SK-N-MC (cell line): Measurements from ENCODE around the gene CAMTA2.
A peak's percentile ranks its signal among the peaks of the same experiment; 100 is the strongest.

Experiments
- DNase-seq: peaks from one replicate; pipeline ENCODE4 v3.0.0-alpha.2; 2011; ENCODE audit warnings: low read depth, low spot score
- H3K27ac ChIP-seq: fragments of 200-600 bp; sonication (generic); 2 replicates; pipeline ENCODE4 v1.5.1; 2016; ENCODE audit warnings: mixed run types
- H3K36me3 ChIP-seq: fragments of 200-600 bp; sonication (generic); 2 replicates; pipeline ENCODE4 v1.6.1; 2017; ENCODE audit warnings: antibody characterized with exemption, low read length, mixed read lengths; ENCODE audit not compliant: insufficient read depth
- H3K4me3 ChIP-seq: fragments of 200-600 bp; sonication (generic); 2 replicates; pipeline ENCODE4 v1.5.1; 2016
- H3K9ac ChIP-seq: fragments of 200-600 bp; sonication (generic); 2 replicates; pipeline ENCODE4 v1.8.0; 2017; ENCODE audit warnings: mixed run types, mixed read lengths; ENCODE audit not compliant: insufficient read length
- H3K9me3 ChIP-seq: fragments of 200-600 bp; sonication (generic); 2 replicates; pipeline ENCODE4 v1.6.1; 2017; ENCODE audit warnings: low read depth, mild to moderate bottlenecking, antibody characterized with exemption, low read length, moderate library complexity, mixed read lengths
- EZH2 ChIP-seq: fragments of 200-600 bp; sonication (generic); IDR thresholded peaks from one replicate; pipeline ENCODE4 v1.6.1; 2017; ENCODE audit warnings: antibody characterized with exemption
- FOXP2 ChIP-seq: optimal IDR thresholded peaks from 2 replicates; pipeline ENCODE3; 2011; ENCODE audit warnings: mild to moderate bottlenecking, moderate library complexity; ENCODE audit not compliant: insufficient read depth; ENCODE audit errors: extremely low read length, control extremely low read depth
- POLR2AphosphoS5 ChIP-seq: IDR thresholded peaks from 2 replicates; pipeline ENCODE4 v1.6.1; 2012; ENCODE audit warnings: mild to moderate bottlenecking, low read depth, low read length, borderline replicate concordance

Gene CAMTA2

GRCh38 chr17:4940555-4941318, 46.7 kb downstream of the CAMTA2 start:
- no peak for DNase-seq
- peaks cover 56% of the 10 kb centered on the region for H3K36me3 ChIP-seq

GRCh38 chr17:4939796-4940554, 47.5 kb downstream of the CAMTA2 start, which contains the start of the genes RNF167 and SLC25A11:
TSS of gene RNF167 (plus strand) at chr17:4940268. CDS start at chr17:4940910, 642 bp downstream.
TSS of gene SLC25A11 (minus strand) at chr17:4940046. CDS start at chr17:4939910, 136 bp downstream.
- Histone ChIP-seq H3K9me3 (no peaks in the 10 kb centered on the region), H3K27ac (peak within 1 kb of the TSS; percentile 97), H3K36me3 (peaks cover 48% of the 10 kb centered on the region), H3K9ac (peak within 1 kb of the TSS; percentile 95), H3K4me3 (peak within 1 kb of the TSS; percentile 87)
- TF ChIP-seq POLR2AphosphoS5: peak; percentile 66; the same call in 1 of the 2 replicates
- TF ChIP-seq FOXP2: no peak
- peak; percentile 95 for DNase-seq

More at GRCh38 chr17:4940555-4941318, 46.7 kb downstream of the CAMTA2 start:
- peak overlapping the region; percentile 97 for H3K27ac ChIP-seq
- TF ChIP-seq POLR2AphosphoS5 (peak; percentile 29; the same call in 1 of the 2 replicates), FOXP2 (no peak)
- no peaks in the 10 kb centered on the region for H3K9me3 ChIP-seq
- H3K9ac ChIP-seq: peak overlapping the region; percentile 95
- peak overlapping the region; percentile 87 for H3K4me3 ChIP-seq

- Histone ChIP-seq H3K27ac (peak overlapping the region; percentile 97), H3K36me3 (peaks cover 43% of the 10 kb centered on the region), H3K9ac (peak overlapping the region; percentile 95), H3K4me3 (peak overlapping the region; percentile 87), H3K9me3 (no peaks in the 10 kb centered on the region)
- DNase-seq: no peak
- TF ChIP-seq EZH2: no peak
- TF ChIP-seq POLR2AphosphoS5: no peak
- TF ChIP-seq FOXP2: no peak
Measured at GRCh38 chr17:4939546-4939795, 48.0 kb downstream of the CAMTA2 start.

- H3K36me3 ChIP-seq: peaks cover 37% of the 10 kb centered on the region
- H3K4me3 ChIP-seq: peak overlapping the region; percentile 87
- H3K9ac ChIP-seq: peak overlapping the region; percentile 95
- H3K27ac ChIP-seq: peak overlapping the region; percentile 97
- no peak for DNase-seq
- TF ChIP-seq POLR2AphosphoS5 (no peak), EZH2 (no peak), FOXP2 (no peak)
- no peaks in the 10 kb centered on the region for H3K9me3 ChIP-seq
Measured at GRCh38 chr17:4938688-4939545, 48.6 kb downstream of the CAMTA2 start.

- Histone ChIP-seq H3K4me3 (peak overlapping the region; percentile 87; the same call in 1 of the 2 replicates), H3K9ac (peak overlapping the region; percentile 95), H3K36me3 (peaks cover 32% of the 10 kb centered on the region), H3K9me3 (no peaks in the 10 kb centered on the region), H3K27ac (no peak overlapping the region)
- TF ChIP-seq POLR2AphosphoS5: no peak
- TF ChIP-seq EZH2: no peak
- TF ChIP-seq FOXP2: no peak
- no peak for DNase-seq
Measured at GRCh38 chr17:4938069-4938491, 49.4 kb downstream of the CAMTA2 start.

- H3K4me3 ChIP-seq: no peak overlapping the region
- no peak overlapping the region for H3K27ac ChIP-seq
- no peak overlapping the region for H3K9ac ChIP-seq
- no peaks in the 10 kb centered on the region for H3K9me3 ChIP-seq
- peaks cover 26% of the 10 kb centered on the region for H3K36me3 ChIP-seq
- no peak for DNase-seq
- TF ChIP-seq EZH2 (no peak), POLR2AphosphoS5 (no peak), FOXP2 (no peak)
Measured at GRCh38 chr17:4937553-4937952, 49.9 kb downstream of the CAMTA2 start.

- H3K9me3 ChIP-seq: no peaks in the 10 kb centered on the region
- no peak for DNase-seq
- no peak overlapping the region for H3K27ac ChIP-seq
- no peak for TF ChIP-seq POLR2AphosphoS5
- peaks cover 20% of the 10 kb centered on the region; the same call in 1 of the 2 replicates for H3K36me3 ChIP-seq
- no peak overlapping the region for H3K9ac ChIP-seq
- no peak overlapping the region for H3K4me3 ChIP-seq
Measured at GRCh38 chr17:4936436-4936835, 51.0 kb downstream of the CAMTA2 start.

- H3K9me3 ChIP-seq: no peaks in the 10 kb centered on the region
- H3K9ac ChIP-seq: no peak overlapping the region
- no peak for DNase-seq
- H3K27ac ChIP-seq: no peak overlapping the region
- H3K4me3 ChIP-seq: no peak overlapping the region
- peaks cover 20% of the 10 kb centered on the region; the same call in 1 of the 2 replicates for H3K36me3 ChIP-seq
- no peak for TF ChIP-seq FOXP2
- TF ChIP-seq EZH2: no peak
- no peak for TF ChIP-seq POLR2AphosphoS5
Measured at GRCh38 chr17:4935650-4936049, 51.8 kb downstream of the CAMTA2 start.
